HepG2 (cell line): ENCODE measurements around the gene C11orf68. TPM values are rescaled to one million over a fixed set of nuclear protein-coding genes. Genes with fewer than 3 reads are reported as not detected.

ENCODE experiments used
- ATF3 ChIP-seq: sonication (generic); formaldehyde crosslinking; IDR thresholded peaks from 2 replicates; pipeline ENCODE4 v1.4.0; 2020; ENCODE audit warnings: missing genetic modification reagents
- GFI1 ChIP-seq: sonication (generic); formaldehyde crosslinking; IDR thresholded peaks from 2 replicates; pipeline ENCODE4 v1.5.0; 2020; ENCODE audit warnings: missing genetic modification reagents, mild to moderate bottlenecking, borderline replicate concordance
- HCFC1 ChIP-seq: fragments of 150-350 bp; IDR thresholded peaks from 2 replicates; pipeline ENCODE4 v1.6.1; 2014; ENCODE audit warnings: low read depth, low read length
- IKZF4 ChIP-seq: sonication (generic); formaldehyde crosslinking; IDR thresholded peaks from 2 replicates; pipeline ENCODE4 v1.5.1; 2020; ENCODE audit warnings: borderline replicate concordance, mild to moderate bottlenecking, low read depth, missing genetic modification reagents; ENCODE audit errors: not compliant biosample characterization
- MED8 ChIP-seq: sonication (generic); formaldehyde crosslinking; IDR thresholded peaks from 2 replicates; pipeline ENCODE4 v1.8.1; 2023; ENCODE audit warnings: mild to moderate bottlenecking, missing genetic modification reagents; ENCODE audit not compliant: insufficient replicate concordance
- NFE2 ChIP-seq: sonication (generic); formaldehyde crosslinking; IDR thresholded peaks from 2 replicates; pipeline ENCODE4 v1.4.0; 2020; ENCODE audit warnings: missing genetic modification reagents
- RELA ChIP-seq: sonication (generic); formaldehyde crosslinking; IDR thresholded peaks from 2 replicates; pipeline ENCODE4 v1.4.0; 2020; ENCODE audit warnings: missing genetic modification reagents
- RFX5 ChIP-seq: IDR thresholded peaks from 2 replicates; pipeline ENCODE4 v1.6.1; 2011; ENCODE audit warnings: low read depth, low read length, improper control_type of control experiment
- SIX1 ChIP-seq: sonication (generic); formaldehyde crosslinking; IDR thresholded peaks from 2 replicates; pipeline ENCODE4 v1.4.0; 2020; ENCODE audit warnings: missing genetic modification reagents, borderline replicate concordance
- SOX6 ChIP-seq, 2 experiments: fragments of 450-650 bp in 1 of 2; sonication (generic) in 1 of 2; formaldehyde crosslinking in 1 of 2; IDR thresholded peaks; 2 replicates each; pipeline versions ENCODE4 v1.4.0 to v1.6.1; 2017 to 2020; ENCODE audit warnings: antibody characterized with exemption in 1 of 2, mild to moderate bottlenecking in 1 of 2, missing genetic modification reagents in 1 of 2
- SYNCRIP ChIP-seq: fragments of 200-400 bp; formaldehyde crosslinking; IDR thresholded peaks from 2 replicates; pipeline ENCODE4 v1.6.1; 2018; ENCODE audit warnings: mild to moderate bottlenecking, low read depth, low read length; ENCODE audit not compliant: insufficient read depth
- TEAD2 ChIP-seq: sonication (generic); formaldehyde crosslinking; IDR thresholded peaks from 2 replicates; pipeline ENCODE4 v1.9.0; 2021; ENCODE audit warnings: missing genetic modification reagents
- TOE1 ChIP-seq: sonication (generic); formaldehyde crosslinking; IDR thresholded peaks from 2 replicates; pipeline ENCODE4 v1.4.0; 2020; ENCODE audit warnings: mild to moderate bottlenecking, missing genetic modification reagents
- ZBTB7B ChIP-seq: sonication (generic); formaldehyde crosslinking; IDR thresholded peaks from 2 replicates; pipeline ENCODE4 v1.4.0; 2020; ENCODE audit warnings: missing genetic modification reagents
- ZFX ChIP-seq: sonication (generic); formaldehyde crosslinking; IDR thresholded peaks from 2 replicates; pipeline ENCODE4 v1.4.0; 2020; ENCODE audit warnings: mild to moderate bottlenecking, low read depth, missing genetic modification reagents, moderate library complexity
- ZKSCAN1 ChIP-seq: fragments of 150-350 bp; IDR thresholded peaks from 2 replicates; pipeline ENCODE4 v1.6.1; 2014; ENCODE audit warnings: low read length
- ZNF101 ChIP-seq: sonication (generic); formaldehyde crosslinking; IDR thresholded peaks from 2 replicates; pipeline ENCODE4 v1.4.0; 2020; ENCODE audit warnings: mild to moderate bottlenecking, low read depth, missing genetic modification reagents, borderline replicate concordance
- ZNF225 ChIP-seq: sonication (generic); formaldehyde crosslinking; IDR thresholded peaks from 2 replicates; pipeline ENCODE4 v1.4.0; 2020; ENCODE audit warnings: mild to moderate bottlenecking, missing genetic modification reagents
- ZNF251 ChIP-seq: sonication (generic); formaldehyde crosslinking; IDR thresholded peaks from 2 replicates; pipeline ENCODE4 v1.9.0; 2021; ENCODE audit warnings: mild to moderate bottlenecking, missing genetic modification reagents
- ZNF274 ChIP-seq: sonication (generic); formaldehyde crosslinking; IDR thresholded peaks from 2 replicates; pipeline ENCODE4 v1.5.1; 2020; ENCODE audit warnings: mild to moderate bottlenecking, missing genetic modification reagents
- ZNF431 ChIP-seq: sonication (generic); formaldehyde crosslinking; IDR thresholded peaks from 2 replicates; pipeline ENCODE4 v1.9.0; 2022; ENCODE audit warnings: missing genetic modification reagents, low read depth, mild to moderate bottlenecking, borderline replicate concordance
- ZNF761 ChIP-seq: sonication (generic); formaldehyde crosslinking; conservative IDR thresholded peaks from 2 replicates; pipeline ENCODE4 v1.4.0; 2020; ENCODE audit warnings: mild to moderate bottlenecking, missing genetic modification reagents
- ZSCAN20 ChIP-seq: sonication (generic); formaldehyde crosslinking; IDR thresholded peaks from 2 replicates; pipeline ENCODE4 v1.4.0; 2020; ENCODE audit warnings: missing genetic modification reagents, mild to moderate bottlenecking, borderline replicate concordance
- polyA plus RNA-seq, 8 experiments: library from polyadenylated mRNA; depleted of rRNA in 3 of 8; stranded (reverse) in 7 of 8; unstranded in 1 of 8; fragments of >200 nt; fragmentation: Illumina TruSeq in 4 of 8; extraction: Trizol in 4 of 8; gene quantifications; 2 replicates each; pipeline versions ENCODE4 v1.2.1 to v1.2.3, GENCODE V29; 2011 to 2016; ENCODE audit warnings: low read depth in 4 of 8, missing spikeins in 1 of 8, mixed read lengths in 1 of 8; ENCODE audit not compliant: insufficient read depth in 1 of 8
- total RNA-seq, 5 experiments: library from RNA; depleted of rRNA; stranded (reverse); fragments of >200 nt; fragmentation: Illumina TruSeq; extraction: Trizol; gene quantifications; 2 replicates each; pipeline ENCODE4 v1.2.3, GENCODE V29; 2016; ENCODE audit warnings: low read depth in 1 of 5
- TF ChIP-seq, protein P1 (sequence below): sonication (generic); formaldehyde crosslinking; IDR thresholded peaks from 2 replicates; pipeline ENCODE4 v1.4.0; 2020; ENCODE audit warnings: mild to moderate bottlenecking, missing genetic modification reagents
- TF ChIP-seq, protein P2 (sequence below): sonication (generic); formaldehyde crosslinking; IDR thresholded peaks from 2 replicates; pipeline ENCODE4 v1.4.0; 2020; ENCODE audit warnings: missing genetic modification reagents

C11orf68 gene
- total and polyA plus RNA-seq, 2 of the 13 experiments (the other 11 are each of a cell fraction or from before 2014, with no cell fraction given) = 8.4 to 28.3 TPM

DNA sequence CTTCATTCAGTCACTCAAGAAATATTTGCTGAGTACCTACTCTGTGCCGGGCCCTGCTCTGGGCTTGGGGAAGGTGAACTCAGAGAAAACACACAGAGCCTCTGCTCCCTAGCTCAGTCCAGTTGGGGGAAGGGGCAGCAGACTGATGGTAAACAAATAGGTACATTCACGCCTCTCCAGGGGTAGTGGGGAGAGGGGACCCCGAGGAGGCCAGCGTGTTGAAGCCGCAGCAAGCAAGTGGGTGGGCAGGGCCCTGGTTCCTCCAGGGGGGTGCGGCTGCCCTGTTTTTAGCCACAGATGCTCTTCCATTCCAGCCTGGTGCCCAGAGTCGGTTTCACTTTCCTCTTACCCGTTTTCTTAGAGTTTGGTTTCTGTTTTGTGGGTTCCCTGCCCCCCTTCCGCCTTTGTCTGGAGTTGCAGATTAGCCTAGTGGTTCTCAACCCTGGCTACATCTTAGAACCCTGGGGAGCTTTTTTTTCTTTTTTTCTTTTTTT is 9.1 kb upstream of the C11orf68 start (continued):
- TF ChIP-seq NFE2 (CRISPR knock-in tag) (no peak), ZFX (peak; percentile 36; the same call in 1 of the 2 replicates), SYNCRIP (no peak), ZNF274 (no peak), ZNF251 (CRISPR knock-in tag) (no peak), ZNF225 (CRISPR knock-in tag) (no peak), ZNF761 (CRISPR knock-in tag) (no peak), MED8 (CRISPR knock-in tag) (no peak), RELA (CRISPR knock-in tag) (no peak), TEAD2 (CRISPR knock-in tag) (no peak), ZKSCAN1 (0 out of 2 replicates have a peak, but pooled peaks have one; percentile 28), ZNF101 (CRISPR knock-in tag) (no peak), GFI1 (CRISPR knock-in tag) (no peak), SIX1 (no peak), HCFC1 (no peak), ZNF431 (no peak), SOX6 (IDR thresholded peaks at IDR 0.05) (no peak), SOX6 (CRISPR knock-in tag; IDR thresholded peaks at IDR 0.05) (0 out of 2 replicates have a peak, but pooled peaks have one; percentile 13), ZBTB7B (0 out of 2 replicates have a peak, but pooled peaks have one; percentile 26), IKZF4 (CRISPR knock-in tag) (no peak), TOE1 (no peak), ATF3 (CRISPR knock-in tag) (no peak), RFX5 (no peak), ZSCAN20 (CRISPR knock-in tag) (no peak)
- TF ChIP-seq, protein P1, sequence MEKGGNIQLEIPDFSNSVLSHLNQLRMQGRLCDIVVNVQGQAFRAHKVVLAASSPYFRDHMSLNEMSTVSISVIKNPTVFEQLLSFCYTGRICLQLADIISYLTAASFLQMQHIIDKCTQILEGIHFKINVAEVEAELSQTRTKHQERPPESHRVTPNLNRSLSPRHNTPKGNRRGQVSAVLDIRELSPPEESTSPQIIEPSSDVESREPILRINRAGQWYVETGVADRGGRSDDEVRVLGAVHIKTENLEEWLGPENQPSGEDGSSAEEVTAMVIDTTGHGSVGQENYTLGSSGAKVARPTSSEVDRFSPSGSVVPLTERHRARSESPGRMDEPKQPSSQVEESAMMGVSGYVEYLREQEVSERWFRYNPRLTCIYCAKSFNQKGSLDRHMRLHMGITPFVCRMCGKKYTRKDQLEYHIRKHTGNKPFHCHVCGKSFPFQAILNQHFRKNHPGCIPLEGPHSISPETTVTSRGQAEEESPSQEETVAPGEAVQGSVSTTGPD (CRISPR knock-in tag) = no peak
- TF ChIP-seq, protein P2, sequence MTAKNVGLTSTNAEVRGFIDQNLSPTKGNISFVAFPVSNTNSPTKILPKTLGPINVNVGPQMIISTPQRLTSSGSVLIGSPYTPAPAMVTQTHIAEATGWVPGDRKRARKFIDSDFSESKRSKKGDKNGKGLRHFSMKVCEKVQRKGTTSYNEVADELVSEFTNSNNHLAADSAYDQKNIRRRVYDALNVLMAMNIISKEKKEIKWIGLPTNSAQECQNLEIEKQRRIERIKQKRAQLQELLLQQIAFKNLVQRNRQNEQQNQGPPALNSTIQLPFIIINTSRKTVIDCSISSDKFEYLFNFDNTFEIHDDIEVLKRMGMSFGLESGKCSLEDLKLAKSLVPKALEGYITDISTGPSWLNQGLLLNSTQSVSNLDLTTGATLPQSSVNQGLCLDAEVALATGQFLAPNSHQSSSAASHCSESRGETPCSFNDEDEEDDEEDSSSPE (CRISPR knock-in tag) = no peak
